HEK293 (cell line): Measurements from ENCODE around the gene TBCE.
"Not testable (repeated sequence)": the region's sequence is repeated elsewhere in the genome, so short reads cannot be mapped to it uniquely, and the experiment has no call there.

ENCODE experiments used
- CTCF ChIA-PET: fragments of 350-600 bp; formaldehyde crosslinking; extraction: SDS; loops from one replicate; lab custom pipeline; 2021; ENCODE audit warnings: antibody characterized with exemption; lab: Yijun Ruan, JAX
- POLR2A ChIA-PET: fragments of 300-600 bp; formaldehyde crosslinking; extraction: SDS; loops from one replicate; lab custom pipeline; 2020; ENCODE audit warnings: antibody characterized with exemption, inconsistent platforms; lab: Yijun Ruan, JAX
- H3K27ac ChIP-seq: fragments of 200-500 bp; sonication (Bioruptor generic); 2 replicates; pipeline ENCODE4 v1.5.1; 2014; ENCODE audit warnings: low read depth, low read length, control low read depth, inconsistent platforms; ENCODE audit errors: extremely low read depth
- H3K36me3 ChIP-seq, 2 experiments: fragments of 200-500 bp in 1 of 2; sonication (Bioruptor generic) in 1 of 2; 1 replicate in 1 of 2; 2 replicates in 1 of 2; pipeline ENCODE4 v1.5.1; 2014 to 2017; ENCODE audit warnings: inconsistent platforms in 2 of 2, low read length in 2 of 2; ENCODE audit not compliant: control insufficient read depth in 2 of 2, insufficient read depth in 1 of 2
- H3K4me1 ChIP-seq: fragments of 200-500 bp; sonication (Bioruptor generic); 2 replicates; pipeline ENCODE4 v1.5.1; 2014; ENCODE audit warnings: mild to moderate bottlenecking, low read length, inconsistent platforms; ENCODE audit not compliant: control insufficient read depth, insufficient read depth
- H3K4me3 ChIP-seq: 2 replicates; pipeline ENCODE4 v1.5.1; 2011; ENCODE audit warnings: low read depth, mild to moderate bottlenecking, control low read depth, low read length, moderate library complexity
- H3K9me3 ChIP-seq: fragments of 200-500 bp; sonication (Bioruptor generic); 2 replicates; pipeline ENCODE4 v1.5.1; 2014; ENCODE audit warnings: low read depth, low read length, inconsistent platforms; ENCODE audit not compliant: control insufficient read depth, insufficient read depth
- WT1 ChIP-seq: fragments of 450-650 bp; formaldehyde crosslinking; IDR thresholded peaks from 2 replicates; pipeline ENCODE4 v1.5.1; 2016; ENCODE audit warnings: missing biosample characterization, missing genetic modification characterization
- ZBTB8A ChIP-seq: fragments of 450-650 bp; formaldehyde crosslinking; IDR thresholded peaks from 2 replicates; pipeline ENCODE4 v1.5.1; 2016; ENCODE audit warnings: missing biosample characterization, missing genetic modification characterization
- ZNF121 ChIP-seq: fragments of 450-650 bp; formaldehyde crosslinking; IDR thresholded peaks from 2 replicates; pipeline ENCODE4 v1.5.1; 2016; ENCODE audit warnings: missing biosample characterization, missing genetic modification characterization
- ZNF133 ChIP-seq: fragments of 450-650 bp; formaldehyde crosslinking; IDR thresholded peaks from 2 replicates; pipeline ENCODE4 v1.5.1; 2016; ENCODE audit warnings: missing biosample characterization, missing genetic modification characterization
- ZNF19 ChIP-seq: fragments of 450-650 bp; formaldehyde crosslinking; IDR thresholded peaks from 2 replicates; pipeline ENCODE4; 2016; ENCODE audit warnings: missing biosample characterization, missing genetic modification characterization, low read depth
- ZNF202 ChIP-seq: fragments of 450-650 bp; formaldehyde crosslinking; IDR thresholded peaks from 2 replicates; pipeline ENCODE4 v1.5.1; 2016; ENCODE audit warnings: missing biosample characterization, missing genetic modification characterization, borderline replicate concordance
- ZNF335 ChIP-seq: fragments of 450-650 bp; formaldehyde crosslinking; conservative IDR thresholded peaks from 2 replicates; pipeline ENCODE4 v1.5.1; 2016; ENCODE audit warnings: missing biosample characterization, missing genetic modification characterization
- ZNF354C ChIP-seq: fragments of 450-650 bp; formaldehyde crosslinking; IDR thresholded peaks from 2 replicates; pipeline ENCODE4 v1.5.1; 2016; ENCODE audit warnings: missing biosample characterization, missing genetic modification characterization, low read depth, borderline replicate concordance
- ZNF394 ChIP-seq: fragments of 450-650 bp; formaldehyde crosslinking; IDR thresholded peaks from 2 replicates; pipeline ENCODE4 v1.5.1; 2016; ENCODE audit warnings: missing biosample characterization, missing genetic modification characterization, mild to moderate bottlenecking, moderate library complexity, borderline replicate concordance
- ZNF404 ChIP-seq: fragments of 450-650 bp; formaldehyde crosslinking; IDR thresholded peaks from 2 replicates; pipeline ENCODE4 v1.5.1; 2017; ENCODE audit warnings: missing biosample characterization, missing genetic modification characterization
- ZNF433 ChIP-seq: fragments of 450-650 bp; formaldehyde crosslinking; IDR thresholded peaks from 2 replicates; pipeline ENCODE4 v1.5.1; 2016; ENCODE audit warnings: missing biosample characterization, missing genetic modification characterization, low read depth
- ZNF514 ChIP-seq: fragments of 450-650 bp; formaldehyde crosslinking; IDR thresholded peaks from 2 replicates; pipeline ENCODE4 v1.5.1; 2016; ENCODE audit warnings: missing biosample characterization, missing genetic modification characterization
- ZNF560 ChIP-seq: fragments of 450-650 bp; formaldehyde crosslinking; IDR thresholded peaks from 2 replicates; pipeline ENCODE4 v1.5.1; 2017; ENCODE audit warnings: missing biosample characterization, missing genetic modification characterization, borderline replicate concordance
- ZNF629 ChIP-seq: fragments of 450-650 bp; formaldehyde crosslinking; IDR thresholded peaks from 2 replicates; pipeline ENCODE4 v1.5.1; 2017; ENCODE audit warnings: missing biosample characterization, missing genetic modification characterization
- ZNF76 ChIP-seq: fragments of 450-650 bp; formaldehyde crosslinking; IDR thresholded peaks from 2 replicates; pipeline ENCODE4; 2016; ENCODE audit warnings: low read depth, missing biosample characterization, missing genetic modification characterization, borderline replicate concordance
- TF ChIP-seq, protein P1 (sequence below): fragments of 450-650 bp; formaldehyde crosslinking; IDR thresholded peaks from 2 replicates; pipeline ENCODE4 v1.5.1; 2016; ENCODE audit warnings: missing biosample characterization, missing genetic modification characterization
- TF ChIP-seq, protein P2 (sequence below): fragments of 450-650 bp; formaldehyde crosslinking; IDR thresholded peaks from 2 replicates; pipeline ENCODE4 v1.5.1; 2017; ENCODE audit warnings: missing biosample characterization, missing genetic modification characterization
- TF ChIP-seq, protein P3 (sequence below): fragments of 450-650 bp; formaldehyde crosslinking; IDR thresholded peaks from 2 replicates; pipeline ENCODE4 v1.5.1; 2016; ENCODE audit warnings: missing biosample characterization, missing genetic modification characterization
- TF ChIP-seq, protein P4 (sequence below): fragments of 450-650 bp; formaldehyde crosslinking; IDR thresholded peaks from 2 replicates; pipeline ENCODE4; 2016; ENCODE audit warnings: missing biosample characterization, missing genetic modification characterization
- TF ChIP-seq, protein P5 (sequence below): fragments of 450-650 bp; formaldehyde crosslinking; conservative IDR thresholded peaks from 2 replicates; pipeline ENCODE4 v1.5.1; 2016; ENCODE audit warnings: low read depth, missing biosample characterization, missing genetic modification characterization
- TF ChIP-seq, protein P6 (sequence below): fragments of 450-650 bp; formaldehyde crosslinking; IDR thresholded peaks from 2 replicates; pipeline ENCODE4 v1.5.1; 2016; ENCODE audit warnings: missing biosample characterization, missing genetic modification characterization

TBCE gene

DNA sequence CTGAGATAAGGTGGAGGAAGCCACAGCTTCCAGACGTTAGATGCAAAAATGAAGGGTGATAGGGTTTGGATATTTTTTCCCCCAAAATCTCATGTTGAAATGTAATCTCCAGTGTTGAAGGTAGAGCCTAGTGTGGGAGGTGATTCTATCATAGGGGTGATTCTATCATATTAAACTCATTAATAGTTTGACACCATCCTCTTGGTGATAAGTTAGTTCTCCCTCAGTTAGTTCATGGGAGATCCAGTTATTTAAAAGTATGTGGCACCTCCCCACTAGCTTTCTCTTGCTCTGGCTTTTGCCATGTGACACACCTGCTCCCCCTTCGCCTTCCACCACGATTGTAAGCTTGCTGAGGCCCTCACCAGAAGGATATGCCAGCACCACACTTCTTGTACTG lies 8.3 kb upstream of the TBCE start:
- ChIA-PET CTCF (interaction anchor here (0.7 to 1.6 kb wide), 2 partner anchors 29 to 56 kb away, joined by 3 to 8 read pairs; no protein-coding TSS in a partner anchor), POLR2A (interaction anchor here (2.9 kb wide), 1 partner anchor 8 kb away, joined by 13 read pairs; the partner anchor contains the start of gene TBCE)
- H3K27ac ChIP-seq, result no peak overlapping the region
- H3K36me3 ChIP-seq, result no peaks in the 10 kb centered on the region
- no peaks in the 10 kb centered on the region for H3K9me3 ChIP-seq
- no peaks in the 10 kb centered on the region for H3K4me1 ChIP-seq
- no peak overlapping the region for H3K4me3 ChIP-seq
- TF ChIP-seq ZNF335 (tag by site-specific recombination) (no peak), ZNF76 (no peak), WT1 (tag by site-specific recombination) (no peak), ZNF133 (no peak), ZNF394 (tag by site-specific recombination) (no peak)
- TF ChIP-seq, protein P1, sequence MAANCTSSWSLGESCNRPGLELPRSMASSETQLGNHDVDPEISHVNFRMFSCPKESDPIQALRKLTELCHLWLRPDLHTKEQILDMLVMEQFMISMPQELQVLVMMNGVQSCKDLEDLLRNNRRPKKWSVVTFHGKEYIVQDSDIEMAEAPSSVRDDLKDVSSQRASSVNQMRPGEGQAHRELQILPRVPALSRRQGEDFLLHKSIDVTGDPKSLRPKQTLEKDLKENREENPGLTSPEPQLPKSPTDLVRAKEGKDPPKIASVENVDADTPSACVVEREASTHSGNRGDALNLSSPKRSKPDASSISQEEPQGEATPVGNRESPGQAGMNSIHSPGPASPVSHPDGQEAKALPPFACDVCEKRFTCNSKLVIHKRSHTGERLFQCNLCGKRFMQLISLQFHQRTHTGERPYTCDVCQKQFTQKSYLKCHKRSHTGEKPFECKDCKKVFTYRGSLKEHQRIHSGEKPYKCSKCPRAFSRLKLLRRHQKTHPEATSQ (tag by site-specific recombination), result no peak
- TF ChIP-seq, protein P2, sequence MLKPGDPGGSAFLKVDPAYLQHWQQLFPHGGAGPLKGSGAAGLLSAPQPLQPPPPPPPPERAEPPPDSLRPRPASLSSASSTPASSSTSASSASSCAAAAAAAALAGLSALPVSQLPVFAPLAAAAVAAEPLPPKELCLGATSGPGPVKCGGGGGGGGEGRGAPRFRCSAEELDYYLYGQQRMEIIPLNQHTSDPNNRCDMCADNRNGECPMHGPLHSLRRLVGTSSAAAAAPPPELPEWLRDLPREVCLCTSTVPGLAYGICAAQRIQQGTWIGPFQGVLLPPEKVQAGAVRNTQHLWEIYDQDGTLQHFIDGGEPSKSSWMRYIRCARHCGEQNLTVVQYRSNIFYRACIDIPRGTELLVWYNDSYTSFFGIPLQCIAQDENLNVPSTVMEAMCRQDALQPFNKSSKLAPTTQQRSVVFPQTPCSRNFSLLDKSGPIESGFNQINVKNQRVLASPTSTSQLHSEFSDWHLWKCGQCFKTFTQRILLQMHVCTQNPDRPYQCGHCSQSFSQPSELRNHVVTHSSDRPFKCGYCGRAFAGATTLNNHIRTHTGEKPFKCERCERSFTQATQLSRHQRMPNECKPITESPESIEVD (tag by site-specific recombination), result no peak
- TF ChIP-seq, protein P3, sequence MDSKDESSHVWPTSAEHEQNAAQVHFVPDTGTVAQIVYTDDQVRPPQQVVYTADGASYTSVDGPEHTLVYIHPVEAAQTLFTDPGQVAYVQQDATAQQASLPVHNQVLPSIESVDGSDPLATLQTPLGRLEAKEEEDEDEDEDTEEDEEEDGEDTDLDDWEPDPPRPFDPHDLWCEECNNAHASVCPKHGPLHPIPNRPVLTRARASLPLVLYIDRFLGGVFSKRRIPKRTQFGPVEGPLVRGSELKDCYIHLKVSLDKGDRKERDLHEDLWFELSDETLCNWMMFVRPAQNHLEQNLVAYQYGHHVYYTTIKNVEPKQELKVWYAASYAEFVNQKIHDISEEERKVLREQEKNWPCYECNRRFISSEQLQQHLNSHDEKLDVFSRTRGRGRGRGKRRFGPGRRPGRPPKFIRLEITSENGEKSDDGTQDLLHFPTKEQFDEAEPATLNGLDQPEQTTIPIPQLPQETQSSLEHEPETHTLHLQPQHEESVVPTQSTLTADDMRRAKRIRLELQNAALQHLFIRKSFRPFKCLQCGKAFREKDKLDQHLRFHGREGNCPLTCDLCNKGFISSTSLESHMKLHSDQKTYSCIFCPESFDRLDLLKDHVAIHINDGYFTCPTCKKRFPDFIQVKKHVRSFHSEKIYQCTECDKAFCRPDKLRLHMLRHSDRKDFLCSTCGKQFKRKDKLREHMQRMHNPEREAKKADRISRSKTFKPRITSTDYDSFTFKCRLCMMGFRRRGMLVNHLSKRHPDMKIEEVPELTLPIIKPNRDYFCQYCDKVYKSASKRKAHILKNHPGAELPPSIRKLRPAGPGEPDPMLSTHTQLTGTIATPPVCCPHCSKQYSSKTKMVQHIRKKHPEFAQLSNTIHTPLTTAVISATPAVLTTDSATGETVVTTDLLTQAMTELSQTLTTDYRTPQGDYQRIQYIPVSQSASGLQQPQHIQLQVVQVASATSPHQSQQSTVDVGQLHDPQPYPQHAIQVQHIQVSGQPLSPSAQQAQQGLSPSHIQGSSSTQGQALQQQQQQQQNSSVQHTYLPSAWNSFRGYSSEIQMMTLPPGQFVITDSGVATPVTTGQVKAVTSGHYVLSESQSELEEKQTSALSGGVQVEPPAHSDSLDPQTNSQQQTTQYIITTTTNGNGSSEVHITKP (tag by site-specific recombination), result peak; percentile 82

DNA sequence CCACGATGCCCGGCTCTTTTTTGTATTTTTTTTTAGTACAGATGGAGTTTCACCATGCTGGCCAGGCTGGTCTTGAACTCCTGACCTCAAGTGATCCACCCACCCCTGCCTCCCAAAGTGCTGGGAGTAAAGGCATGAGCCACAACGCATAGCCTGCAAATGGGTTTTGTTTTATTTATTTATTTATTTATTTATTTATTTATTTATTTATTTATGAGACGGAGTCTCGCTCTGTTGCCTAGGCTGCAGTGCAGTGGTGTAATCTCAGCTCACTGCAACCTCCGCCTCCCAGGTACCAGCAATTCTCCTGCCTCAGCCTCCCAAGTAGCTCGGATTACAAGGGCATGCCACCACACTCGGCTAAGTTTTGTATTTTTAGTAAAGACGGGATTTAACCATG lies 3.0 kb upstream of the TBCE start:
- not testable (repeated sequence) for H3K4me1 ChIP-seq, H3K4me3 ChIP-seq, H3K27ac ChIP-seq, H3K36me3 ChIP-seq, H3K9me3 ChIP-seq
- ChIA-PET CTCF (interaction anchor here (0.7 to 1.9 kb wide), 3 partner anchors 12 to 52 kb away, joined by 3 to 16 read pairs (median 4); no protein-coding TSS in a partner anchor), POLR2A (interaction anchor here (1.0 kb wide), 1 partner anchor 36 kb away, joined by 4 read pairs; the partner anchor contains the start of genes ARID4B and GGPS1)
- TF ChIP-seq ZNF629 (tag by site-specific recombination) (peak; percentile 65; the same call in 1 of the 2 replicates), ZNF121 (tag by site-specific recombination) (0 out of 2 replicates have a peak, but pooled peaks have one; percentile 25), ZNF19 (tag by site-specific recombination) (peak; percentile 96), ZNF514 (peak; percentile 67; the same call in 1 of the 2 replicates), ZNF202 (tag by site-specific recombination) (peak; percentile 96; the same call in 1 of the 2 replicates), ZNF404 (tag by site-specific recombination) (peak; percentile 85; the same call in 1 of the 2 replicates), ZNF560 (tag by site-specific recombination) (peak; percentile 76; the same call in 1 of the 2 replicates), ZNF394 (tag by site-specific recombination) (peak; percentile 97), WT1 (tag by site-specific recombination) (0 out of 2 replicates have a peak, but pooled peaks have one; percentile 32), ZBTB8A (peak; percentile 82), ZNF354C (tag by site-specific recombination) (peak; percentile 95), ZNF433 (tag by site-specific recombination) (peak; percentile 97)
- TF ChIP-seq, protein P4, sequence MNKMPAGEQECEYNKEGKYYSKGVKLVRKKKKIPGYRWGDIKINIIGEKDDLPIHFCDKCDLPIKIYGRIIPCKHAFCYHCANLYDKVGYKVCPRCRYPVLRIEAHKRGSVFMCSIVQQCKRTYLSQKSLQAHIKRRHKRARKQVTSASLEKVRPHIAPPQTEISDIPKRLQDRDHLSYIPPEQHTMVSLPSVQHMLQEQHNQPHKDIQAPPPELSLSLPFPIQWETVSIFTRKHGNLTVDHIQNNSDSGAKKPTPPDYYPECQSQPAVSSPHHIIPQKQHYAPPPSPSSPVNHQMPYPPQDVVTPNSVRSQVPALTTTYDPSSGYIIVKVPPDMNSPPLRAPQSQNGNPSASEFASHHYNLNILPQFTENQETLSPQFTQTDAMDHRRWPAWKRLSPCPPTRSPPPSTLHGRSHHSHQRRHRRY (tag by site-specific recombination), result 0 out of 2 replicates have a peak, but pooled peaks have one; percentile 57
- TF ChIP-seq, protein P5, sequence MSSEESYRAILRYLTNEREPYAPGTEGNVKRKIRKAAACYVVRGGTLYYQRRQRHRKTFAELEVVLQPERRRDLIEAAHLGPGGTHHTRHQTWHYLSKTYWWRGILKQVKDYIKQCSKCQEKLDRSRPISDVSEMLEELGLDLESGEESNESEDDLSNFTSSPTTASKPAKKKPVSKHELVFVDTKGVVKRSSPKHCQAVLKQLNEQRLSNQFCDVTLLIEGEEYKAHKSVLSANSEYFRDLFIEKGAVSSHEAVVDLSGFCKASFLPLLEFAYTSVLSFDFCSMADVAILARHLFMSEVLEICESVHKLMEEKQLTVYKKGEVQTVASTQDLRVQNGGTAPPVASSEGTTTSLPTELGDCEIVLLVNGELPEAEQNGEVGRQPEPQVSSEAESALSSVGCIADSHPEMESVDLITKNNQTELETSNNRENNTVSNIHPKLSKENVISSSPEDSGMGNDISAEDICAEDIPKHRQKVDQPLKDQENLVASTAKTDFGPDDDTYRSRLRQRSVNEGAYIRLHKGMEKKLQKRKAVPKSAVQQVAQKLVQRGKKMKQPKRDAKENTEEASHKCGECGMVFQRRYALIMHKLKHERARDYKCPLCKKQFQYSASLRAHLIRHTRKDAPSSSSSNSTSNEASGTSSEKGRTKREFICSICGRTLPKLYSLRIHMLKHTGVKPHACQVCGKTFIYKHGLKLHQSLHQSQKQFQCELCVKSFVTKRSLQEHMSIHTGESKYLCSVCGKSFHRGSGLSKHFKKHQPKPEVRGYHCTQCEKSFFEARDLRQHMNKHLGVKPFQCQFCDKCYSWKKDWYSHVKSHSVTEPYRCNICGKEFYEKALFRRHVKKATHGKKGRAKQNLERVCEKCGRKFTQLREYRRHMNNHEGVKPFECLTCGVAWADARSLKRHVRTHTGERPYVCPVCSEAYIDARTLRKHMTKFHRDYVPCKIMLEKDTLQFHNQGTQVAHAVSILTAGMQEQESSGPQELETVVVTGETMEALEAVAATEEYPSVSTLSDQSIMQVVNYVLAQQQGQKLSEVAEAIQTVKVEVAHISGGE (tag by site-specific recombination), result peak; percentile 79
- TF ChIP-seq, protein P6, sequence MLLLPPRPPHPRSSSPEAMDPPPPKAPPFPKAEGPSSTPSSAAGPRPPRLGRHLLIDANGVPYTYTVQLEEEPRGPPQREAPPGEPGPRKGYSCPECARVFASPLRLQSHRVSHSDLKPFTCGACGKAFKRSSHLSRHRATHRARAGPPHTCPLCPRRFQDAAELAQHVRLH (tag by site-specific recombination), result 0 out of 2 replicates have a peak, but pooled peaks have one; percentile 68
